ENCODE results near the gene RHBDD3.

DNA sequence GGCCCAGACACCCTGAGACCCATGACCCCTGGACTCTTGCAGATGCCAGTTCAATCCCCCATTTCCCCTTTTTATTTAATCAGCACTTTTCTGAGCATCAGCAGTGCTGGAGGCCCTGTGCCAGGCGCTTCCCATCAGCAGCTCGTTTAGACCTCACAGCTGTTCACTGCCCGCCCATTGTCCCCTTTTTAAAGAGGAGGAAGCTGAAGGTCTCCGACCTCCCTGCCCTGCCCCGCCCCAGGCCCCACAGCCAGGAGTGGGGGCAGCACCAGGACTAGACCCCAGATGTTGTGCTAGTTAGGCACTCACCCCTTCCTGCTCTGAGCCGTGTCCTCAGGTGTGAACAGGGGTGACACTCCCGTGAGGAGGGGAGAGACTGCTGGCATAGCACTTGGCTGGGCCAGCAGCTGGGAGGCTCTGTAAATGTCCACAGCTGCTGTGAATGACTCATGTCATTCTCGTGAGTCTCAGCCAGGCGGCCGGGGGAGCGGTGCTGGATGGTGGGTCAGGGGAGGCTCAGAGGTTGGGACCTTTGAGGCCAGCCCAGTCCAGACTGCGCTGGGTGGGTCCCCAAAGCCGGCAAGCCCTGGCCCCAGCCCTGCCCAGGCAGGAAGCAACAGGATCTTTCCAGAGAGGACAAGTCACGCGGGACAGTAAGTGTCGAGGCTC lies 42.2 kb downstream of the RHBDD3 start:
- TF ChIP-seq, protein P1, sequence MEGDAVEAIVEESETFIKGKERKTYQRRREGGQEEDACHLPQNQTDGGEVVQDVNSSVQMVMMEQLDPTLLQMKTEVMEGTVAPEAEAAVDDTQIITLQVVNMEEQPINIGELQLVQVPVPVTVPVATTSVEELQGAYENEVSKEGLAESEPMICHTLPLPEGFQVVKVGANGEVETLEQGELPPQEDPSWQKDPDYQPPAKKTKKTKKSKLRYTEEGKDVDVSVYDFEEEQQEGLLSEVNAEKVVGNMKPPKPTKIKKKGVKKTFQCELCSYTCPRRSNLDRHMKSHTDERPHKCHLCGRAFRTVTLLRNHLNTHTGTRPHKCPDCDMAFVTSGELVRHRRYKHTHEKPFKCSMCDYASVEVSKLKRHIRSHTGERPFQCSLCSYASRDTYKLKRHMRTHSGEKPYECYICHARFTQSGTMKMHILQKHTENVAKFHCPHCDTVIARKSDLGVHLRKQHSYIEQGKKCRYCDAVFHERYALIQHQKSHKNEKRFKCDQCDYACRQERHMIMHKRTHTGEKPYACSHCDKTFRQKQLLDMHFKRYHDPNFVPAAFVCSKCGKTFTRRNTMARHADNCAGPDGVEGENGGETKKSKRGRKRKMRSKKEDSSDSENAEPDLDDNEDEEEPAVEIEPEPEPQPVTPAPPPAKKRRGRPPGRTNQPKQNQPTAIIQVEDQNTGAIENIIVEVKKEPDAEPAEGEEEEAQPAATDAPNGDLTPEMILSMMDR (IDR thresholded peaks at IDR 0.05) = no peak
- TF ChIP-seq POLR2A (IDR thresholded peaks at IDR 0.05) = no peak

All from heart left ventricle (tissue), 13 donors.